SK-N-SH treated with all-trans-retinoic acid at 6 μM for 48 hours (cell line): ENCODE data around the gene TRRAP.

Experiments
- ATAC-seq: fragments of 200-7000 bp; cut with Tn5 transposase; 3 replicates; pipeline ENCODE4 v1.9.1; 2020; ENCODE audit warnings: mild to moderate bottlenecking, moderate library complexity
- ARNTL ChIP-seq: fragments of 450-650 bp; formaldehyde crosslinking; IDR thresholded peaks from 2 replicates; pipeline ENCODE4 v1.5.0; 2020; ENCODE audit warnings: low read depth, mild to moderate bottlenecking, moderate library complexity, borderline replicate concordance
- CREB5 ChIP-seq: fragments of 250-450 bp; sonication (Bioruptor Pico); IDR thresholded peaks from 2 replicates; pipeline ENCODE4 v1.5.1; 2020; ENCODE audit warnings: low read depth, mild to moderate bottlenecking, moderate library complexity
- CSRNP3 ChIP-seq: fragments of 250-450 bp; sonication (Bioruptor Pico); IDR thresholded peaks from 2 replicates; pipeline ENCODE4 v1.5.1; 2021; ENCODE audit warnings: mild to moderate bottlenecking, moderate library complexity
- ESRRG ChIP-seq: fragments of 250-450 bp; sonication (Bioruptor Pico); IDR thresholded peaks from 2 replicates; pipeline ENCODE4 v1.6.1; 2021; ENCODE audit warnings: mild to moderate bottlenecking
- GLIS3 ChIP-seq: fragments of 250-450 bp; sonication (Bioruptor Pico); IDR thresholded peaks from 2 replicates; pipeline ENCODE4 v1.5.0; 2020; ENCODE audit warnings: mild to moderate bottlenecking, moderate library complexity
- ISL1 ChIP-seq: fragments of 250-450 bp; sonication (Bioruptor Pico); IDR thresholded peaks from 2 replicates; pipeline ENCODE4 v2.1.2; 2022; ENCODE audit warnings: mild to moderate bottlenecking, moderate library complexity
- OSR1 ChIP-seq: fragments of 250-450 bp; sonication (Bioruptor Pico); IDR thresholded peaks from 2 replicates; pipeline ENCODE4 v1.8.0; 2022; ENCODE audit warnings: moderate library complexity, mild to moderate bottlenecking, inconsistent platforms
- PATZ1 ChIP-seq: fragments of 250-450 bp; sonication (Bioruptor Pico); IDR thresholded peaks from 2 replicates; pipeline ENCODE4 v1.8.0; 2020; ENCODE audit warnings: mild to moderate bottlenecking, moderate library complexity, borderline replicate concordance
- POU6F1 ChIP-seq: fragments of 250-450 bp; sonication (Bioruptor Pico); IDR thresholded peaks from 2 replicates; pipeline ENCODE4 v1.8.0; 2021; ENCODE audit warnings: low read depth, mild to moderate bottlenecking, moderate library complexity, borderline replicate concordance
- PPARA ChIP-seq: fragments of 250-450 bp; sonication (Bioruptor Pico); IDR thresholded peaks from 2 replicates; pipeline ENCODE4 v1.5.0; 2020; ENCODE audit warnings: mild to moderate bottlenecking, borderline replicate concordance
- RARB ChIP-seq: fragments of 250-450 bp; sonication (Bioruptor Pico); IDR thresholded peaks from 2 replicates; pipeline ENCODE4 v1.8.0; 2021; ENCODE audit warnings: mild to moderate bottlenecking, moderate library complexity
- SNAI2 ChIP-seq: fragments of 250-450 bp; sonication (Bioruptor Pico); IDR thresholded peaks from 2 replicates; pipeline ENCODE4 v1.5.0; 2020; ENCODE audit warnings: mild to moderate bottlenecking, moderate library complexity
- TCF4 ChIP-seq: fragments of 250-450 bp; sonication (Bioruptor Pico); IDR thresholded peaks from 2 replicates; pipeline ENCODE4 v1.8.0; 2021; ENCODE audit warnings: mild to moderate bottlenecking, moderate library complexity, borderline replicate concordance
- TOX ChIP-seq: fragments of 250-450 bp; sonication (Bioruptor Pico); IDR thresholded peaks from 2 replicates; pipeline ENCODE4 v1.8.0; 2021; ENCODE audit warnings: mild to moderate bottlenecking, moderate library complexity, borderline replicate concordance
- TSHZ2 ChIP-seq: fragments of 250-450 bp; sonication (Bioruptor Pico); IDR thresholded peaks from 2 replicates; pipeline ENCODE4 v1.5.0; 2020; ENCODE audit warnings: mild to moderate bottlenecking, moderate library complexity
- ZC3H10 ChIP-seq: fragments of 250-450 bp; sonication (Bioruptor Pico); IDR thresholded peaks from 2 replicates; pipeline ENCODE4 v1.5.1; 2021; ENCODE audit warnings: mild to moderate bottlenecking, moderate library complexity
- ZFP3 ChIP-seq: fragments of 250-450 bp; sonication (Bioruptor Pico); IDR thresholded peaks from 2 replicates; pipeline ENCODE4 v1.5.0; 2020; ENCODE audit warnings: mild to moderate bottlenecking, moderate library complexity
- ZNF565 ChIP-seq: fragments of 450-650 bp; formaldehyde crosslinking; conservative IDR thresholded peaks from 2 replicates; pipeline ENCODE4 v1.5.0; 2020; ENCODE audit warnings: low read depth, mild to moderate bottlenecking, moderate library complexity
- ZNF70 ChIP-seq: fragments of 450-650 bp; formaldehyde crosslinking; IDR thresholded peaks from 2 replicates; pipeline ENCODE4 v1.5.0; 2020; ENCODE audit warnings: mild to moderate bottlenecking, moderate library complexity
- ZNF8 ChIP-seq: fragments of 450-650 bp; formaldehyde crosslinking; IDR thresholded peaks from 2 replicates; pipeline ENCODE4 v1.5.0; 2020; ENCODE audit warnings: mild to moderate bottlenecking, moderate library complexity

The TRRAP gene

GRCh38 chr7:98869027-98869596 lies 9.2 kb upstream of the TRRAP start (continued):
- TF ChIP-seq CREB5 = no peak

- TF ChIP-seq OSR1 (CRISPR knock-in tag) = no peak
- TF ChIP-seq CSRNP3 (CRISPR knock-in tag) = no peak
- TF ChIP-seq, all 23 proteins: peak for 0
These were observed 8.7 kb upstream of the TRRAP start, which contains the start of gene TMEM130 for GRCh38 chr7:98869597-98870120. TMEM130 (minus strand) TSS chr7:98870014; CDS start chr7:98869861, 153 bp downstream.

GRCh38 chr7:98870121-98870651 lies 8.1 kb upstream of the TRRAP start:
- TF ChIP-seq GLIS3 (CRISPR knock-in tag) (no peak), ZNF70 (CRISPR knock-in tag) (no peak), ZNF8 (CRISPR knock-in tag) (no peak), ZC3H10 (no peak), ESRRG (CRISPR knock-in tag) (no peak), POU6F1 (no peak), TSHZ2 (CRISPR knock-in tag) (no peak), SNAI2 (no peak), TOX (CRISPR knock-in tag) (no peak), PATZ1 (CRISPR knock-in tag) (no peak), ZNF565 (CRISPR knock-in tag) (no peak), ISL1 (CRISPR knock-in tag) (no peak), ZFP3 (CRISPR knock-in tag) (no peak), TCF4 (no peak), PPARA (no peak), RARB (no peak), OSR1 (CRISPR knock-in tag) (no peak), ARNTL (CRISPR knock-in tag) (no peak), CREB5 (no peak)
- peak; percentile 48 for ATAC-seq

More at GRCh38 chr7:98869597-98870120, 8.7 kb upstream of the TRRAP start, which contains the start of gene TMEM130:
- ATAC-seq = peak; percentile 35
